Trophoblast cell (in vitro differentiated cells and primary cell): ENCODE data around the gene CELF4.

Experiments used
- DNase-seq, 2 donors: peaks; one replicate each; pipeline ENCODE4 v3.0.0-alpha.2; 2016
- H2AFZ ChIP-seq: 2 replicates; pipeline ENCODE4 v1.6.1; 2013; ENCODE audit warnings: low read length, moderate library complexity, mild to moderate bottlenecking; ENCODE audit not compliant: insufficient read depth, poor library complexity
- H2AK5ac ChIP-seq: 2 replicates; pipeline ENCODE4 v1.6.1; 2013; ENCODE audit warnings: mild to moderate bottlenecking, low read length
- H2BK120ac ChIP-seq: 2 replicates; pipeline ENCODE4 v1.6.1; 2013; ENCODE audit warnings: low read length, mild to moderate bottlenecking, moderate library complexity; ENCODE audit not compliant: insufficient read depth, poor library complexity
- H2BK12ac ChIP-seq: 2 replicates; pipeline ENCODE4 v1.6.1; 2013; ENCODE audit warnings: mild to moderate bottlenecking, low read length, moderate library complexity
- H2BK5ac ChIP-seq: 2 replicates; pipeline ENCODE4 v1.6.1; 2013; ENCODE audit warnings: low read length, low read depth, moderate library complexity, mild to moderate bottlenecking; ENCODE audit not compliant: poor library complexity
- H3K14ac ChIP-seq: 2 replicates; pipeline ENCODE4 v1.6.1; 2013; ENCODE audit warnings: mild to moderate bottlenecking, low read length
- H3K18ac ChIP-seq: 2 replicates; pipeline ENCODE4 v1.6.1; 2013; ENCODE audit warnings: mild to moderate bottlenecking, low read length
- H3K23ac ChIP-seq: 2 replicates; pipeline ENCODE4 v1.6.1; 2013; ENCODE audit warnings: low read length
- H3K27ac ChIP-seq: 2 replicates; pipeline ENCODE4 v1.5.1; 2013; ENCODE audit warnings: low read depth, mild to moderate bottlenecking, inconsistent platforms, low read length, moderate library complexity
- H3K27me3 ChIP-seq: 2 replicates; pipeline ENCODE4 v1.6.1; 2013; ENCODE audit warnings: inconsistent platforms, mild to moderate bottlenecking, low read length, moderate library complexity; ENCODE audit not compliant: insufficient read depth
- H3K36me3 ChIP-seq, 2 experiments: 1 replicate in 1 of 2; 2 replicates in 1 of 2; pipeline ENCODE4 v1.6.1; 2013; ENCODE audit warnings: low read length in 2 of 2, mild to moderate bottlenecking in 2 of 2, moderate library complexity in 1 of 2; ENCODE audit not compliant: insufficient read depth in 2 of 2, control insufficient read depth in 1 of 2
- H3K4ac ChIP-seq: 2 replicates; pipeline ENCODE4 v1.6.1; 2013; ENCODE audit warnings: low read depth, mild to moderate bottlenecking, low read length, moderate library complexity
- H3K4me1 ChIP-seq, 2 experiments: 1 replicate in 1 of 2; 2 replicates in 1 of 2; pipeline ENCODE4 v1.6.1; 2013; ENCODE audit warnings: low read length in 2 of 2, mild to moderate bottlenecking in 2 of 2, moderate library complexity in 1 of 2; ENCODE audit not compliant: insufficient read depth in 2 of 2, control insufficient read depth in 1 of 2
- H3K4me2 ChIP-seq: 2 replicates; pipeline ENCODE4 v1.6.1; 2013; ENCODE audit warnings: inconsistent platforms, mild to moderate bottlenecking, low read length, moderate library complexity
- H3K4me3 ChIP-seq: 2 replicates; pipeline ENCODE4 v1.5.1; 2013; ENCODE audit warnings: mild to moderate bottlenecking, low read depth, low read length, inconsistent platforms
- H3K79me1 ChIP-seq: one replicate; pipeline ENCODE4 v1.6.1; 2013; ENCODE audit warnings: low read length
- H3K79me2 ChIP-seq: 2 replicates; pipeline ENCODE4 v1.6.1; 2013; ENCODE audit warnings: low read length, mild to moderate bottlenecking; ENCODE audit not compliant: control insufficient read depth, insufficient read depth, poor library complexity
- H3K9ac ChIP-seq: 2 replicates; pipeline ENCODE4 v1.6.1; 2013; ENCODE audit warnings: mild to moderate bottlenecking, low read length
- H3K9me3 ChIP-seq: 2 replicates; pipeline ENCODE4 v1.6.1; 2013; ENCODE audit warnings: low read depth, mild to moderate bottlenecking, control low read depth, inconsistent platforms, low read length; ENCODE audit not compliant: insufficient read depth
- H4K12ac ChIP-seq: 2 replicates; pipeline ENCODE4 v1.6.1; 2013; ENCODE audit warnings: low read depth, mild to moderate bottlenecking, low read length, moderate library complexity
- H4K8ac ChIP-seq: 2 replicates; pipeline ENCODE4 v1.6.1; 2013; ENCODE audit warnings: low read depth, mild to moderate bottlenecking, low read length, moderate library complexity
- H4K91ac ChIP-seq: one replicate; pipeline ENCODE4 v1.6.1; 2013; ENCODE audit warnings: low read depth, mild to moderate bottlenecking, low read length, moderate library complexity
- WGBS: extraction: QIAGEN DNeasy Blood & Tissue Kit; methylation state at CpG from one replicate; pipeline ENCODE4 v1.1.7; 2013; ENCODE audit warnings: missing lambda C conversion rate; ENCODE audit not compliant: insufficient read length, insufficient coverage; ENCODE audit errors: extremely low coverage; 5-methylcytosine and 5-hydroxymethylcytosine counted together

Gene CELF4

DNA sequence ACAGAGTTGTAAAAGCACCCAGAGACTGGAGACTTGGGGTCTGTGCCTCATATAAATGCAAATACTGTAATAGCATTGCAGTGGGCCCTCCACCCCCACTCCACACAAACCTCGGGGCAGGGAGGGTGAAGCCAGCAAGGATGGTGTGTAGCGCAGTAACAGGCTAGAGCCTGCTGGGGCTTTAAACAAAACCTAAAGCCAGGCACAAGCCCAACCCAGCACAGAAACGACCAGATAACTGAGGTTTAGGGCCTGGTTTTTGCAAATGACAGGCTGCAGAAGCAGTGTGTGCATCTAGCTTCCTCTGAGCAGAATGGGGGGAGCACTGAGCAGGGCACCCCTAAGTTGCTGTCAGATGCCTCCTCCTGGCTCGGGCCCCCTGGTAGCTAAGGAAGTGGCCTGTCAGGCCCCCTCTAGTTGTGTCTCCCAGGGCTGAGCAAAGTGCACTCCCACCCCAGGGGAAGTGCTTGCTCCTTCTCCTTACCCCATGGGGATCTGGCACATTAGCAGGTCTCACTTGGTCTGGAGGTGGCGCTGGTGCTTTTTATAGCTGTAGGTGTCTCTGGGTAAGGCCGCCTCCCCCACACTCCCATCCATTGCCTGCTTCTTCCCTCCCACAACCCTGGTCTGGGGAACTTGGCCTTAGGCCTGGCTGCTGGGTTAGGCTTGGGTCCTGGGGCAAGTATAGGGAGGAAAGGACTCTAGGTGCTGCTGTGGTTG lies 135.1 kb downstream of the CELF4 start:
- no peak for DNase-seq
- no peak overlapping the region for H2AK5ac ChIP-seq
- H4K12ac ChIP-seq, result no peak overlapping the region
- H3K4me1 ChIP-seq, result peaks cover 7 to 8% of the 10 kb centered on the region in 2 experiments
- H3K23ac ChIP-seq, result no peak overlapping the region
- no peak overlapping the region for H2BK5ac ChIP-seq
- H3K4me2 ChIP-seq, result no peak overlapping the region
- no peak overlapping the region for H2BK12ac ChIP-seq
- H3K36me3 ChIP-seq, result no peaks in the 10 kb centered on the region
- no peak overlapping the region for H2BK120ac ChIP-seq
- no peak overlapping the region for H3K18ac ChIP-seq
- H4K8ac ChIP-seq, result no peak overlapping the region
- H3K27ac ChIP-seq, result no peak overlapping the region
- H2AFZ ChIP-seq, result no peak overlapping the region
- H4K91ac ChIP-seq, result no peak overlapping the region
- H3K4me3 ChIP-seq, result no peak overlapping the region
- peak overlapping the region; percentile 41 for H3K9ac ChIP-seq
- H3K27me3 ChIP-seq, result no peaks in the 10 kb centered on the region
- H3K79me1 ChIP-seq, result no peaks in the 10 kb centered on the region
- H3K9me3 ChIP-seq, result peaks cover 2% of the 10 kb centered on the region
- no CpG with 5 or more reads among the region's 6 CpGs for WGBS
- H3K79me2 ChIP-seq, result no peaks in the 10 kb centered on the region
- H3K14ac ChIP-seq, result no peak overlapping the region
- H3K4ac ChIP-seq, result no peak overlapping the region

DNA sequence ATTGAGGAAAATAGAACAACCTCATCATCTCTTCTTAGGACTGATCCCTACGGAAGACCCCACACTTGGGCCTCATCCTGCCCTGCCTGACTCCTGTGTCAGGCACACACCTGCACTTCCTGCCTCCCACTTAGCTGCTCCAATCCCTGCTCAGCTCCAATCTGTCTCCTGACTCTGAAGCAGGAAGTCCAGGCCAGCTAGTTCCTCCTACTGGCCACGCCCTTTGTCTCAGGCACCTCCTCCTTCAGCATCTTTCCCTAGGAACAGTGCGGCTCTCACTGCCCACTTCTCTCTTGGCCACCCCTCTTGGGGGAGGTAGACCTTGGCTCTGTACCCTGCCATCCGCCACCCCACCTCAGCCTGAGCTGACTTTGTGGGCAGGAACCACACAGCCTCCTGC lies 135.8 kb downstream of the CELF4 start:
- no peaks in the 10 kb centered on the region for H3K79me2 ChIP-seq
- H4K8ac ChIP-seq, result no peak overlapping the region
- H2BK120ac ChIP-seq, result no peak overlapping the region
- WGBS, result no CpG with 5 or more reads among the region's 4 CpGs
- H3K4me2 ChIP-seq, result no peak overlapping the region
- H3K27me3 ChIP-seq, result no peaks in the 10 kb centered on the region
- no peak overlapping the region for H4K12ac ChIP-seq
- H2BK5ac ChIP-seq, result no peak overlapping the region
- H3K23ac ChIP-seq, result no peak overlapping the region
- H3K9ac ChIP-seq, result peak overlapping the region; percentile 50
- no peak overlapping the region for H3K27ac ChIP-seq
- no peak overlapping the region for H2AFZ ChIP-seq
- peaks cover 7 to 8% of the 10 kb centered on the region in 2 experiments for H3K4me1 ChIP-seq
- no peak overlapping the region for H3K18ac ChIP-seq
- H3K14ac ChIP-seq, result no peak overlapping the region
- H3K4ac ChIP-seq, result no peak overlapping the region
- H3K4me3 ChIP-seq, result no peak overlapping the region
- no peak overlapping the region for H4K91ac ChIP-seq
- no peak for DNase-seq
- no peaks in the 10 kb centered on the region for H3K9me3 ChIP-seq
- no peak overlapping the region for H2AK5ac ChIP-seq
- no peaks in the 10 kb centered on the region for H3K36me3 ChIP-seq
- H2BK12ac ChIP-seq, result no peak overlapping the region
- H3K79me1 ChIP-seq, result no peaks in the 10 kb centered on the region

GRCh38 chr18:37428288-37428974 lies 137.2 kb downstream of the CELF4 start:
- Histone ChIP-seq H3K36me3 (no peaks in the 10 kb centered on the region), H3K4me1 (peaks cover 7 to 8% of the 10 kb centered on the region in 2 experiments), H3K79me2 (no peaks in the 10 kb centered on the region), H4K12ac (no peak overlapping the region), H2BK12ac (no peak overlapping the region), H4K91ac (no peak overlapping the region), H3K4ac (no peak overlapping the region), H3K18ac (no peak overlapping the region), H3K4me2 (no peak overlapping the region), H3K27me3 (no peaks in the 10 kb centered on the region), H3K79me1 (no peaks in the 10 kb centered on the region), H3K4me3 (no peak overlapping the region), H3K9me3 (no peaks in the 10 kb centered on the region), H2AFZ (no peak overlapping the region), H2BK5ac (no peak overlapping the region), H2AK5ac (no peak overlapping the region), H4K8ac (no peak overlapping the region), H3K27ac (no peak overlapping the region), H2BK120ac (no peak overlapping the region), H3K9ac (no peak overlapping the region), H3K14ac (no peak overlapping the region), H3K23ac (no peak overlapping the region)
- no peak for DNase-seq
- WGBS, result no CpG with 5 or more reads among the region's 7 CpGs

GRCh38 chr18:37426586-37426985 lies 139.0 kb downstream of the CELF4 start:
- H2BK5ac ChIP-seq, result no peak overlapping the region
- H3K27ac ChIP-seq, result no peak overlapping the region
- H3K9me3 ChIP-seq, result no peaks in the 10 kb centered on the region
- H2AK5ac ChIP-seq, result no peak overlapping the region
- H3K18ac ChIP-seq, result no peak overlapping the region
- no peak overlapping the region for H3K23ac ChIP-seq
- H2BK120ac ChIP-seq, result no peak overlapping the region
- no peak overlapping the region for H3K14ac ChIP-seq
- no peak overlapping the region for H4K12ac ChIP-seq
- H3K79me2 ChIP-seq, result no peaks in the 10 kb centered on the region
- H2AFZ ChIP-seq, result no peak overlapping the region
- no peak overlapping the region for H3K4me2 ChIP-seq
- no peaks in the 10 kb centered on the region for H3K79me1 ChIP-seq
- peak overlapping the region; percentile 7 for H4K91ac ChIP-seq
- no peak for DNase-seq
- peaks cover 7 to 9% of the 10 kb centered on the region in 2 experiments for H3K4me1 ChIP-seq
- H2BK12ac ChIP-seq, result no peak overlapping the region
- no peak overlapping the region for H3K9ac ChIP-seq
- WGBS, result no CpG with 5 or more reads among the region's 15 CpGs
- H3K36me3 ChIP-seq, result no peaks in the 10 kb centered on the region
- H3K4ac ChIP-seq, result no peak overlapping the region
- no peak overlapping the region for H4K8ac ChIP-seq
- no peak overlapping the region for H3K4me3 ChIP-seq
- H3K27me3 ChIP-seq, result no peaks in the 10 kb centered on the region
